OCI-LY1 (cell line): Measurements from ENCODE around the gene STK40.

Experiments
- EZH2 ChIP-seq: fragments of 200-600 bp; sonication (generic), shearing (Covaris generic); IDR thresholded peaks from 2 replicates; pipeline ENCODE4 v1.8.0; 2017; ENCODE audit warnings: borderline replicate concordance, mixed run types, mild to moderate bottlenecking, antibody characterized with exemption, low read length, moderate library complexity, mixed read lengths
- TF ChIP-seq, protein P1 (sequence below): fragments of 200-600 bp; sonication (generic), shearing (Covaris generic); IDR thresholded peaks from 2 replicates; pipeline ENCODE4 v1.5.1; 2017; ENCODE audit warnings: mild to moderate bottlenecking, antibody characterized with exemption, low read length, moderate library complexity, mixed read lengths

DNA sequence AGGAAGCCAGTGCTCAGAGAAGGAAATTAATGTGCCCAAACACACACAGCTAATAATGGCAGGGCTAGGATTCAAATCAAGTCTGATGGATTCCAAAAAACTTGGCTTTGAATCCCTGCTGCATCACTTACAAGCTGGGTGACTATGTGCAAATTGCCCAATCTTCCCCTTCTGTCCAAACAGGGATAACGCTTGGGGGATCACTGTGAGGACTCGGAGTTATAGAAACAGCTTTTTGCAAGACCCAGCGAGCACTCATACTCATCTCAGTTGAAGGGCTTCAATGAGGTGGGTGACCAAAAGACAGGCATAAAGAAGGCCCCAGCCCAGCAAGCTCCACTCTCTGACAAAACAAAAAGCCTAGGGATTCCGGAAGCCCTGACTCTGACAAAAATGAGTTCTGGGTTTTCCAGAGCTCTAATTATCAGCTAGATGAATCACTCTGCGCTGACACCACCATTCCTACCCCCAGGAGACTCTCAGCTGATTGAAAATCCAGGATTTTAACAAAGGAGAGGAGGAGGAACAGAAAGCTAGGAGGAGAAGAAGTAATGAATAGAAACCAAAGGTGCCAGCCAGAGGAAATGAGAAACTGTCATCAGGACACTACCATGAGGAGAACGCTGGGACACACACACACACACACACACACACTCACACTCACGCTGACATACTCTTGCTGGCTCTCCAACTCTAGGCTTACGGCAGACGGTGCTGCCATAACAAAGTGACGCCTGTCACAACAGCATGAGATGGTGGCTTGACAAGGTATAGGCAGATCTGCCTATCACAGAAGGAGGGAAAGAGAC is 1.6 kb upstream of the STK40 start:
- TF ChIP-seq, protein P1, sequence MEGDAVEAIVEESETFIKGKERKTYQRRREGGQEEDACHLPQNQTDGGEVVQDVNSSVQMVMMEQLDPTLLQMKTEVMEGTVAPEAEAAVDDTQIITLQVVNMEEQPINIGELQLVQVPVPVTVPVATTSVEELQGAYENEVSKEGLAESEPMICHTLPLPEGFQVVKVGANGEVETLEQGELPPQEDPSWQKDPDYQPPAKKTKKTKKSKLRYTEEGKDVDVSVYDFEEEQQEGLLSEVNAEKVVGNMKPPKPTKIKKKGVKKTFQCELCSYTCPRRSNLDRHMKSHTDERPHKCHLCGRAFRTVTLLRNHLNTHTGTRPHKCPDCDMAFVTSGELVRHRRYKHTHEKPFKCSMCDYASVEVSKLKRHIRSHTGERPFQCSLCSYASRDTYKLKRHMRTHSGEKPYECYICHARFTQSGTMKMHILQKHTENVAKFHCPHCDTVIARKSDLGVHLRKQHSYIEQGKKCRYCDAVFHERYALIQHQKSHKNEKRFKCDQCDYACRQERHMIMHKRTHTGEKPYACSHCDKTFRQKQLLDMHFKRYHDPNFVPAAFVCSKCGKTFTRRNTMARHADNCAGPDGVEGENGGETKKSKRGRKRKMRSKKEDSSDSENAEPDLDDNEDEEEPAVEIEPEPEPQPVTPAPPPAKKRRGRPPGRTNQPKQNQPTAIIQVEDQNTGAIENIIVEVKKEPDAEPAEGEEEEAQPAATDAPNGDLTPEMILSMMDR: no peak
- no peak for TF ChIP-seq EZH2
